T-helper 9 cell (primary cell): ENCODE measurements around the gene PSPH.

Source experiments
- DNase-seq: peaks from one replicate; pipeline ENCODE4 v3.0.0-alpha.2; 2020

PSPH gene

DNA sequence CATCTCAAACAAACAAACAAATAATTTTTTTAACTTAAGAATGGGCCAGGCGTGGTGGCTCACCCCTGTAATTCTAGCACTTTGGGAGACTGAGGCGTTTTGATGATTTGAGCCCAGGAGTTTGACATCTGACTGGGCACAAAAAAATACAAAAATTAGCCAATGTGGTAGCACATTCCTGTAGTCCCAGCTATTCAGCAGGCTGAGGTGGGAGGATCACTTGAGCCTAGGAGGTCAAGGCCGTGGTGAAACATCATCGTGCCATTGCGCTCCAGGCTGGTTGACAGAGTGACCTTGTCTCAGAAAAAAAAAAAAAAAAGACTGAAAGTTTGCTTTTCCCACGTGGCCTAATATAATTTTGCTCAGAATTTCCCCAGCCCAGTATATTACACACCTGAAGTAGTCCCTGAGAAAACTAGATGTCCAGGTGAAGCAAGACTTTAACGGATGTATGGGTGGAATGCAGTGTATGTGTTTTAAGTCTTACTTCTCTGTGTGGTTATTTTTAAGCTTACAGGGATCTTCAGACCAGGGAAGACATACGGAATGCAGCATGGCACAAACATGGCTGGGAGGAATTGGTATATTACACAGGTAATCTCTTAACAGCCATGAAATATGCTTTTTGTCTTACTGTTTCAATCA lies 54.3 kb downstream of the PSPH start:
- DNase-seq, result no peak

DNA sequence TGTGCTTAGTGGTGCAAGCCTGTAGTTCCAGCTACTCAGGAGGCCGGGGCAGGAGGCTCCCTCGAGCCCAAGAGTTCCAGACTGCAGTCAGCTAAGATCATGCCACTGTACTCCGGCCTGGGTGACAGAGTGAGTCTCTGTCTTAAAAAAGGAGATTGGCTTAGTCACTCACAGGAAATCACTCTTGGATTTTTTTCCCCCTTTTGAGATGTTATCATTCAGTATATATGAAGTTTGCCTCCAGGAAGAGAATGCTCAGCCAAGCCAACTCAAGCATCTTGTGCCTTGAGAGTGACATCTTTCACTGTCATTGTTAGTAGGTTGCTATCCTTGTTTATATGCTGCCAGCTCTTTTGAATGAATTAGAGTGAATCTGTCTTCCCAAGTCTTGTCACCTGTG lies 58.9 kb downstream of the PSPH start:
- DNase-seq, result no peak

DNA sequence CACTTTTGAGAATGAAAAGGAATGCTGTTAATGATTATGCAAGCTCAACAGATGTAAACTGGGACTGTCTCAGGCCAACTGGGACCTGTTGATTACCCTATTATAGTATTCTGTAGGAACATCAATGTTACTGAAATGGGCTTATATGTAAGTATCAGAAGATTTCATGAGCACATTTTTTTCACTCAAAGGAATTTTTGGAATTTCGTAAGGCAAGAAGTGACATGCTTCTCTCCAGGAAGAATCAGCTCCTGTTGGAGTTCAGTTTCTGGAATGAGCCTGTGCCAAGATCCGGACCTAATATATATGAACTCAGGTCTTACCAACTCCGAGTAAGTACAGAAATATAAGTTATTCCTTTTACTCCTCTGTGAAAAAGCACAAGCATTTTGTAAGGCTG lies 67.7 kb downstream of the PSPH start:
- DNase-seq, result no peak

DNA sequence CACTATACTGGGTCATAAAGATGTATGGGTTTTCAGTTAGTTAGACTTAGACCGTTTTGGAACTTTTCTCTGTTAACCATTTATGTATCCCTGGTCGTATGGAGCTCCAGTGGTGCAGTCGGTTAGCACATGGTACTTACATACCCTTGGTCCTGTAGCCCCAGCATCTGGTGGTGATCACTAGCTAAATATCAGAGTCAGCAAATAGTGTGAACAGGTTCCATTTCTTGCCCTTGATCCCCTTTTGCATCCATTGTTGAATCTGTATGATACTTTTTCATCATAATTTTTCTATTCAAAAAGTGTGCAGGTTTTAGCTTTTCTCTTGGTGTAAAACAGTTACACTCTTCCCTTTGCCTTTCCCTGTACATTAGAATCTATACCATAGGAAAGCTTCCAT lies 71.0 kb downstream of the PSPH start:
- DNase-seq, result no peak

DNA sequence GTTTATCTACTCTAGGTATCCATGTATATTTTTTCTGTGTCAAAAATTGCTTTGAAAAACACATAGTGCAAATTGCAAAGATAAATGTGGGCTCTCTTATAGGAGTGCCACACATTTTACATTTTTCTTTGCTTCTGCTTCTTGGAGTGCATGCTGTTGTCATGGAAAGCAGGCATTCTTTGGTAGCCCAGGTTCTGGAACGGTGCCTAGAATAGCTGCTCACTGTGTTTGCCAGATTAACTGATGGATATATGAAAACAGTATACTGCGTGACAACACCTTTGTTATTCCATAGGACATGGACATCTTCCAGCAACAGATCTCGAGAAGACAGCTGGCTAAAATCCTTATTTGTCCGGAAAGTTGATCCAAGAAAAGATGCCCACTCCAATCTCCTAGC lies 73.4 kb downstream of the PSPH start:
- DNase-seq, result no peak

DNA sequence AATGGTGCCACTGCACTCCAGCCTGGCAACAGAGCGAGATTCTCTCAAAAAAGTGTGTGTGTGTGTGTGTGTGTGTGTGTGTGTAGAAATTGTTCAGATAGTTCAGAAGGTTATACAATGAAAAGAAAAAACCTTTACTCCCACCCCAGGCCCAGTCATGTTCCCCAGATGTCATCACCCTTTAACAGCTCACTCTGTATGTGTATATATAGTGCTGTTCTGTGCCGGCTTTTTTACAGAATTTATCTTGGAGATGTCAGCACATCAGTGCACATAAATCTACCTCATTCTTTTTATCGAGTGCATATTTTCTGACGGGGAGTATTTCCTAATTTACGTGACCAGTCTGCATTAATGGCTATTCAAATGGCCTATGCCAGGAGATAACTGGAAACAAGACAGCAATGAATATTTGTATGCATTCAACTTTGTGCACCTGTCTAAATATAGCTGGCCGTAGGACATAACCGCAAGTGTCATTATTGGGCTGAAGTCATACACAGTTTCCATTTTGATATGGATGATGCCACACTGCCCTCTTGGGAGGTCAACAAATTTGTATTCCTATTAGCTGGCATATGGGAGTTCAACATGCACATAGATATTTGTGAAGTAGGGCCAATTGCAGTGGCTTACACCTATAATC lies 75.1 kb downstream of the PSPH start:
- no peak for DNase-seq

DNA sequence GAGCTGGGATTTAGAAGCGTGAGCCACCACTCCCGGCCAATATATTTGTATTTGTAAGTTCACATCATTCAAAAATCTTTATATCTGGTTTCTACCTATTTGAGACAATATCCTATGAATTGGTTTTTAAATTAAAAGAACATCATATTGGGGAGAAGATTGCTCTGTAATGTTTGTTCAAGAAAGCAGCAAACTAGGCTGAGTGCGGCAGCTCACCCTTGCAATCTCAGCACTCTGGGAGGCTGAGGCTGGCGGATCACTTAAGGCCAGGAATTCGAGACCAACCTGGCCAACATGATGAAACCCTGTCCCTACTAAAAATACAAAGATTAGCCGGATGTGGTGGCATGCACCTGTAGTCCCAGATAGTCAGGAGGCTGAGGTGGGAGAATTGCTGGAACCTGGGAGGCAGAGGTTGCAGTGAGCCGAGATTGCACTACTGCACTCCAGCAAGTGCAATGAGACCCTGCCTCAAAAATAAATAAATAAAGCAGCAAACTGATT lies 77.4 kb downstream of the PSPH start:
- DNase-seq, result no peak

DNA sequence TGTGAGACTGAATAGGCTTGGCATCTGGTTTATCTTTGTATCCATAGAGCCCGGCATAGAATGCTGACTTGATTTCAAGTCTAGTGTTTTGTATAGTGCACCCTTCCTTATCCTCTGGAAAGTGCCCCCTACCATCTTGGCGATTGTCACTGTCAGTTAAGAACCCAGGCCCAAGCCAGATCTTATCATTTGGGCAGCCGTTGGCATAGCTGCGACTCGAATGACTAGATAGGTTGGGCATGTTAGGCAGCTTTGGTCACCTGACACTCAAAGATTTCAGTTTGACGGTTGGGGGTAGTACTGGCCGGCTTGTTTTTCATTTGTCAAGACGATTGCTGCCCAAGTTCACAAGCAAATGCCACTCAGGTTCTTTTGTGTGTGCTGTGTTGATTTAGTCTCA lies 80.3 kb downstream of the PSPH start:
- DNase-seq, result no peak

DNA sequence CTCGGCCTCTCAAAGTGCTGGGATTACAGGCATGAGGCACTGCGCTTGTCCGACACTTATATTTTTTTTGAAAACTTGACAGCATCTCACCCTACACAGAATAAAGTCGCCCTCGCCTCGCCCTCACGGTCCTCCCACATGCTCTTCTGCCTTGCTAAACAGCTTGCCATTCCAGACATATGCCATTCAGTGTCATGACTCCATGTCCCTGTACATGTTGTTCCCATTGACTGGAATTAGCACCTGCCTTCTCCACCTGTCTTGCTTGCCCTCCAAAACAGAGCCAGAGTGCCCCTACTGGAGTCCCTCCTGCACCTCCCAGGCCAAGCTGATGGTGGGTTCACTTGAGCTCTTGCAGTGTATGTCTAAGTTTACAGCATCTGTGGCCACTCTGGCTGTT lies 80.7 kb downstream of the PSPH start:
- DNase-seq, result no peak

DNA sequence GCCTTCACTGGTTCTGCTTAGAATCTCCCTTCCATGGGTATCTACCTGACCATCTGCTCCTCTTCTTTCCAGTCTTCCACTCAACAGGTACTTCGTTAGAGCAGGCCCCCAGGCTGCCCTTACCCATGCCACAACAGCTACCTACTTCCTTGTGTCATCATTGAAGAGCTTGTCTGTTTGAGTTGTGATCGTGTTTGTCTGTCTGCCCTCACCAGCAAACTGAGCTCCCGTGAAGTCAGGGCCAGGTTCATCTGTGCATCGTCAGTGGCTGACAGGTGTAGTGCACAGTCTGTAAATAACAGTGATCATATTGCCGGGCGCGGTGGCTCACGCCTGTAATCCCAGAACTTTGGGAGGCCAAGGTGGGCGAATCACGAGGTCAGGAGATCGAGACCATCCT lies 81.9 kb downstream of the PSPH start:
- no peak for DNase-seq

DNA sequence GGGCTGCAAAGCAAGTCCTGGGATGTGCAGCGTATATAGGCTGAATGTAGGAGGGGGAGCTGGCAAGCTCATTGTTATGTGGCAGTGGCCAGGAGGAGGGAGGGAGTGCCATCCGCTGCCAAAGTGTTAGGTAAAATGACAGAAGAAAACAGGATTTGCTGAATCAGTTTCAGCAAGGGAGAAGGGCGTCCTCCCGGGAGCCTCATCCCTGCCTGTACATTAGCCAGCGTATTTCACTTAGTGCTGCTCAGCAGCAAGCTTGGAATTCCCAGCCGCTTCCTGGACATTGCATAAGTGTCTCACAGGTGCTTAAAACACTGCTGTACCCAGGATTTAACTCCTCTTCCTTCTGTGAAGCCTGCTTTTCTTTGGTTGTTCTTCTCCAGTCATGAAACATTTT lies 84.4 kb downstream of the PSPH start:
- no peak for DNase-seq

DNA sequence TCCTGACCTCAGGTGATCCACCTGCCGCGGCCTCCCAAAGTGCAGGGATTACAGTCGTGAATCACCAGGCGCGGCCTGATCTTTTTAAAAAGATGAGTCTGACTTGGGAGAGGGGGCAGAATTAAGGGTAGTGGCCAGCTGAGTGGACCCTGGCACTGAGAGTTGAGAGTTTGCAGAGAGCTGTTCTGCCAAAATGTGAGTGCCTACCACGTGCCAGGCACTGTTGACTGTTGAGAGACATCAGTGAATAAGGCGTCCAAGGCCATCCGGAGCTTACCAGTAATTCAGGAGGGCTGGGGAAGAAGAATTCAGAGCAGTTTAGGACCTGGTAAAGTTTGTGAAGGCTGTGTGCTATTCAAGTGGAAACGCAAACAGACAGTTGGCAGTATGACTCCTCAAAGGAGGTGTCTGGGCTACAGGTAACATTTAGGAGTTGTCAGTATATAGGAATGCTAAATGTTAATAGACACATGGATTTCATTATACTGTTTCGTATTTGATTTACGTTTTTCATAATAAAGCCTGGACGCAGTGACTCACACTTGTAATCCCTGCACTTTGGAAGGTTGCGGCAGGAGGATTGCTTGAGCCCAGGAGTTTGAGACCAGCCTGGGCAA lies 85.3 kb downstream of the PSPH start:
- DNase-seq, result no peak

DNA sequence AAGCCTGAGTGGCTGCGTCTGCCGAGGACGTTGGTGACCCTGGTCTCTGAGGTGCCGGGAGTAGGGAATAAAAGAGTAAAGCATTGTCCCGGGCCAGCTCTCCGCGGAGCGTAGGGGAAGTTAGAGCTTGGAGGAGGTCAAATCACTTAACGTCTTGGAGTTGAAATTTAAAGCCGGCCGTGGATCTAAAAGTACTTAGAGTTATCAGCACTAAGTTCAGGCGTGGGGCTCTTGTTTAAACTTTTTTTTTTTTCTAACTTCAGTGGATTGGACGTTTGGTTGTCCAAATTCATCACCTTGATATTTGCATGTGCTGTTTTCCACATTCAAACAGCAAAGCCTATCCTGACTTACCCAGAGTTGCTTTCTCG lies 86.2 kb downstream of the PSPH start:
- DNase-seq, result no peak

DNA sequence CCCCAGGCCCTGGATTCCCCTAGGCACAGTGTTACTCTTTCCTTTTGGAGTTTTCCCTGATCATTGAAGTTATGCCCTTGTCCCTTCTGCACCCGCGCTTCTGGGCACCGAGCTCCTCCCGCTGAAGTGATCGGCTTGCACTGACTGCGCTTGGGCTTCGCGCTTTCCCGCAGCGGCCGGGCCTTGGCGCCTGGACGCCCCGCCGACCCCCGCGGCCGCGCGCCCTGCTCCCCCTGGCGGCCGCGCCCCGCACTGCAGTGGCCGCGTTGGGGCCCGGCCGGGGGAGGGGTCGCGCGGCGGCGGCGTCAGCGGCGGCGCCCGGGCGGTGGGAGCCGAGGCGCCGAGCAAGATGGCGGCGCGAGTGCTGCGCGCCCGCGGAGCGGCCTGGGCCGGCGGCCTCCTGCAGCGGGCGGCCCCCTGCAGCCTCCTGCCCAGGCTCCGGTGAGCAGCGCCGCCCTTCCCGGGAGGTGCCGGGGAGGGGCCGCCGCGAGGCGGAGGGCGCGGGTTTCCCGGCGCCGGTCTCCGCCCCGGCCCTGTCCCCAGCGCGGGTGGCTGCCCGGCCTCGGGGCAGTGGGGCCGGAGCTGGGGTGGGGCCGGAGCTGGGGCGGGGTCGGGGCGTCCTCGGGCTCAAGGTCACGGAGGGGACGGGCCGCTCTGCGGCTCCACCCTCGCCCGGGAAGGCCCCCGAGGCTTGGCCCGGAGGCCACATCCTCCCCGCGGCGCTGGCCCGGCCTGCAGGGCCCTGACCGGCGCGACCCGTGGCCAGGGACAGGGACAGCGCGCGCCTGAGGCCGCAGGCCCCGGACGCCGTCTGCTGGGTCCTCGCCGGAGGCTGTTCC lies 86.8 kb downstream of the PSPH start, which contains the start of gene NIPSNAP2:
Gene NIPSNAP2 (plus strand): TSS at position 325 of the 839 bp plus-strand sequence. CDS start 25 bp downstream, at position 350.
- DNase-seq, result peak; percentile 63

DNA sequence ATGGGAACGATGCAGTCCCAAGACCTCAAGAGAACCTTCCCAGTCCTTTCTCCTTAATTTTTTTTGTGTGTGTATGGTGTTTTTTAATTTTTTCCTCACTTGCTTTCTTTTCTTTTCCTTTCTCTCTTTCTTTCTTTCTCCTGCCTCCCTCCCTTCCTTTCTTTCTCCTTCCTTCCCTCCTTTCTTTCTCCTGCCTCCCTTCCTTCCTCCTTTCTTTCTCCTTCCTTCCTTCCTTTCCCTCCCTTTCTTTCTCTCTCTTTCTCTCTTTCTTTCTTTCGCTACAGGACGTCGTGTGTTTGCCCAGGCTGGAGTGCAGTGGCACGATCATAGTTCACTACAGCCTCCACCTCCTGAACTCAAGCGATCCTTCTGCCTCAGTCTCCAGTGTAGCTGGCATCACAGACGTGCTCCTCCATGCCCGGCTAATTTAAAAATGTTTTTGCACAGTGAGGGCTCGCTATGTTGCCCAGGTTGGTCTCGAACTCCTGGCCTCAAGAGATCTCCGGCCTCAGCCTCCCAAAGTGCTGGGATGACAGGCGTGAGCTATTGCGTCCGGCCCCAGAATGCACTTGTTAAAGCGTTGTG lies 87.6 kb downstream of the PSPH start:
- DNase-seq, result no peak

DNA sequence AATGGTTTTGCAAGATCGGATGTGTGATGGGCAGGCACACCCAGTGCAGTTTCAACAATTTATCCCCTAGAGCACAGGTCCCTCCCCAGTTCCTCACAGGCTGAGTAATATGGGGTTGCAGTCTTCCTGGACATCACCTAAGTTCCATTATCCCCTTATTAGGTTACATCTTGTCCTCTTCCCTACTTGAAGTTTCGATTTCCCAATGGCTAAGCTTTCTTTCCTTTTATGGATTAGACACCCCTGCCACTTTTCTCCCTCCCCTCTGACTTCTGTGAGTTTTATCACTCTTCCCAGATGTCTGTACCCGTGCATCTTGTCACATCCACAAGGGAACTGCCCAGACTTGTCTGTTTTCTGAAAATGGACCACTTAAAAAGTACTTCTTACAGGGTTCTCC lies 89.2 kb downstream of the PSPH start:
- DNase-seq, result no peak
